Neural progenitor cell (in vitro differentiated cells): ENCODE data around the gene NRBF2.

Experiments
- CTCF ChIP-seq: fragments of 200-600 bp; sonication (generic); IDR thresholded peaks from 2 replicates; pipeline ENCODE4 v1.5.1; 2017; ENCODE audit warnings: antibody characterized with exemption, mild to moderate bottlenecking
- EZH2 ChIP-seq: fragments of 200-600 bp; sonication (generic); IDR thresholded peaks from 2 replicates; pipeline ENCODE4 v1.6.1; 2017; ENCODE audit warnings: antibody characterized with exemption, mild to moderate bottlenecking, moderate library complexity

DNA sequence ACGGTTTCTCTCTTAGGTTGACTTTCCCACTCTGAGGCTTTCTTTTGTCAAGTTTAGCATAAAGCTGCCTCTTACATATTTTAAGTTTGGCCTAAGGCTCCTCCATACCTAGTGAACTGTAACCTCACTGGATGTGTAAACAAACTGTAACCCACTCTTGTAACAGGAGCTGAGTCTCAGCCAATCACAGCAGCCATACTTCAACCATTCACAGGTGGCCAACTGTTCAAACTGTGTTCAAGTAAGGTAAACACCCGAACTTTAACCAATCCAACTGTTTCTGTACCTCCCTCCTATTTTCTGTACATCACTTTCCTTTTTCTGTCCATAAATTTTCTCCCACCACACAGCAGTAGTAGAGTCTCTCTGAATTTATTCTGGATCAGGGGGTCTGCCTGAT, 7.7 kb upstream of the NRBF2 start:
- TF ChIP-seq CTCF (no peak), EZH2 (no peak)
